Gastroesophageal sphincter (tissue), 3 donors: Measurements from ENCODE around the gene ZBTB22.
"Not testable (repeated sequence)": the region's sequence is repeated elsewhere in the genome, so short reads cannot be mapped to it uniquely, and the experiment has no call there.

Source experiments
- CTCF ChIP-seq, 4 experiments: fragments of 200-600 bp in 2 of 4; fragments of 450-650 bp in 2 of 4; sonication (generic) in 1 of 4; IDR thresholded peaks; one replicate each; pipeline ENCODE4 v1.5.1; 2017 to 2019; ENCODE audit warnings: antibody characterized with exemption in 4 of 4, mild to moderate bottlenecking in 2 of 4, moderate library complexity in 2 of 4
- POLR2A ChIP-seq, 2 donors: fragments of 450-650 bp; IDR thresholded peaks; one replicate each; pipeline ENCODE4 v1.6.1; 2017; ENCODE audit warnings: antibody characterized with exemption in 2 of 2, mild to moderate bottlenecking in 2 of 2, moderate library complexity in 1 of 2
- POLR2AphosphoS5 ChIP-seq: sonication (generic); formaldehyde crosslinking; IDR thresholded peaks from one replicate; pipeline ENCODE4 v1.6.1; 2017; ENCODE audit warnings: antibody characterized with exemption

- TF ChIP-seq CTCF (IDR thresholded peaks at IDR 0.05); POLR2AphosphoS5; POLR2A (IDR thresholded peaks at IDR 0.05): not testable (repeated sequence)
These were observed 47.1 kb upstream of the ZBTB22 start for GRCh38 chr6:33364475-33365205.
